Astrocyte of the spinal cord (primary cell): ENCODE results near the gene ATRIP.

Experiments used
- DNase-seq: peaks from one replicate; pipeline ENCODE4 v3.0.0; 2011; ENCODE audit warnings: low read depth, low spot score
- H3K4me3 ChIP-seq: 2 replicates; pipeline ENCODE4 v1.5.1; 2011; ENCODE audit warnings: low read depth, mild to moderate bottlenecking, low read length, moderate library complexity
- CTCF ChIP-seq: IDR thresholded peaks from 2 replicates; pipeline ENCODE4 v1.5.1; 2012; ENCODE audit warnings: low read depth, mild to moderate bottlenecking, low read length, inconsistent platforms
- in situ Hi-C: cut with HindIII; loops from 2 replicates; pipeline ENCODE4 v1.10.0; 2017; ENCODE audit warnings: low sequenced_read_pairs

ATRIP gene

GRCh38 chr3:48486952-48487351 is 40.4 kb downstream of the ATRIP start:
- DNase-seq = no peak
- H3K4me3 ChIP-seq = no peak overlapping the region
- in situ Hi-C loops = no loop called here
- no peak for TF ChIP-seq CTCF

GRCh38 chr3:48492461-48493202 is 46.1 kb downstream of the ATRIP start:
- no peak for DNase-seq
- in situ Hi-C loops = no loop called here
- TF ChIP-seq CTCF = no peak
- H3K4me3 ChIP-seq = no peak overlapping the region

GRCh38 chr3:48493203-48493501 is 46.6 kb downstream of the ATRIP start:
- no peak overlapping the region for H3K4me3 ChIP-seq
- in situ Hi-C loops = no loop called here
- no peak for TF ChIP-seq CTCF
- no peak for DNase-seq

GRCh38 chr3:48500656-48501055 is 54.1 kb downstream of the ATRIP start:
- no peak for DNase-seq
- H3K4me3 ChIP-seq = no peak overlapping the region
- no peak for TF ChIP-seq CTCF
- in situ Hi-C loops = no loop called here

- no peak for TF ChIP-seq CTCF
- no peak overlapping the region for H3K4me3 ChIP-seq
- no peak for DNase-seq
- in situ Hi-C loops = no loop called here
Observed at GRCh38 chr3:48501196-48501595, 54.7 kb downstream of the ATRIP start.

- no peak for TF ChIP-seq CTCF
- DNase-seq = no peak
- in situ Hi-C loops = no loop called here
- H3K4me3 ChIP-seq = no peak overlapping the region
Observed at GRCh38 chr3:48502121-48502520, 55.6 kb downstream of the ATRIP start.
